ENCODE results near the gene GGNBP2.

GRCh38 chr17:36507266-36507665 is 37.5 kb upstream of the GGNBP2 start:
- TF ChIP-seq EP300 (IDR thresholded peaks at IDR 0.05) (no peak), CTCF (IDR thresholded peaks at IDR 0.05) (no peak), POLR2A (IDR thresholded peaks at IDR 0.05) (no peak)
